Colon (tissue), 2 donors: ENCODE measurements around the gene VPS35.
"Not testable (repeated sequence)": the region's sequence is repeated elsewhere in the genome, so short reads cannot be mapped to it uniquely, and the experiment has no call there.

ENCODE experiments used
- FAIRE-seq: peaks from 2 replicates; lab custom pipeline; 2012; peaks lifted over from hg19 to GRCh38; lab: Jason Lieb, UNC
- donor health status: control.
- donor health status: control.

VPS35 gene

GRCh38 chr16:46658925-46659324 lies 30.1 kb downstream of the VPS35 start:
- no peak for FAIRE-seq

- FAIRE-seq = no peak
Observed at GRCh38 chr16:46651305-46651704, 37.7 kb downstream of the VPS35 start.

GRCh38 chr16:46650254-46650623 lies 38.7 kb downstream of the VPS35 start:
- FAIRE-seq = no peak

GRCh38 chr16:46649588-46650253 lies 39.3 kb downstream of the VPS35 start:
- FAIRE-seq = no peak

- FAIRE-seq = no peak
Observed at GRCh38 chr16:46648656-46649055, 40.3 kb downstream of the VPS35 start.

- FAIRE-seq = no peak
Observed at GRCh38 chr16:46638947-46639925, 49.7 kb downstream of the VPS35 start.

GRCh38 chr16:46632778-46633733 lies 55.9 kb downstream of the VPS35 start:
- no peak for FAIRE-seq

GRCh38 chr16:46629331-46630219 lies 59.4 kb downstream of the VPS35 start:
- no peak for FAIRE-seq

- no peak for FAIRE-seq
Observed at GRCh38 chr16:46627746-46628145, 61.2 kb downstream of the VPS35 start.

GRCh38 chr16:46626681-46627080 lies 62.3 kb downstream of the VPS35 start:
- FAIRE-seq = not testable (repeated sequence)

- not testable (repeated sequence) for FAIRE-seq
Observed at GRCh38 chr16:46624862-46625261, 64.1 kb downstream of the VPS35 start.

- FAIRE-seq = not testable (repeated sequence)
Observed at GRCh38 chr16:46623707-46624106, 65.3 kb downstream of the VPS35 start.

GRCh38 chr16:46623246-46623645 lies 65.7 kb downstream of the VPS35 start:
- FAIRE-seq = not testable (repeated sequence)

- FAIRE-seq = no peak
Observed at GRCh38 chr16:46621934-46622676, 66.9 kb downstream of the VPS35 start.

GRCh38 chr16:46621006-46621933 lies 67.7 kb downstream of the VPS35 start, which contains the start of gene SHCBP1:
SHCBP1 (minus strand) TSS chr16:46621379; CDS start chr16:46621359, 20 bp downstream.
- FAIRE-seq = no peak

GRCh38 chr16:46620266-46621005 lies 68.5 kb downstream of the VPS35 start:
- FAIRE-seq = no peak

GRCh38 chr16:46618516-46618915 lies 70.5 kb downstream of the VPS35 start:
- no peak for FAIRE-seq

- no peak for FAIRE-seq
Observed at GRCh38 chr16:46614006-46614405, 75.0 kb downstream of the VPS35 start.
